Vagina (tissue), 2 donors: ENCODE measurements around the gene UNKL. TPM values are rescaled to one million over a fixed set of nuclear protein-coding genes. Genes with fewer than 3 reads are reported as not detected.

Experiments
- DNase-seq, 2 donors: peaks; one replicate each; pipeline ENCODE4 v3.0.0-alpha.2; 2017; ENCODE audit errors: extremely low spot score in 2 of 2
- H3K27ac ChIP-seq: fragments of 200-600 bp; sonication (generic); one replicate; pipeline ENCODE4 v1.5.1; 2019
- H3K27me3 ChIP-seq: fragments of 200-600 bp; sonication (generic); one replicate; pipeline ENCODE4 v1.5.1; 2019
- H3K36me3 ChIP-seq, 2 donors: fragments of 200-600 bp; sonication (generic); one replicate each; pipeline ENCODE4 v1.5.1; 2017 to 2019
- H3K4me1 ChIP-seq: fragments of 200-600 bp; sonication (generic); one replicate; pipeline ENCODE4 v1.5.1; 2019
- H3K4me3 ChIP-seq, 2 donors: fragments of 200-600 bp; sonication (generic); 1 replicate in 1 of 2; 2 replicates in 1 of 2; pipeline ENCODE4 v1.5.1; 2016 to 2019
- H3K9me3 ChIP-seq: fragments of 200-600 bp; sonication (generic); one replicate; pipeline ENCODE4 v1.5.1; 2019
- CTCF ChIP-seq, 3 experiments: fragments of 450-650 bp in 2 of 3; fragments of 200-600 bp in 1 of 3; sonication (generic) in 1 of 3; IDR thresholded peaks; one replicate each; pipeline ENCODE4 v1.5.1; 2017 to 2019; ENCODE audit warnings: antibody characterized with exemption in 3 of 3, mild to moderate bottlenecking in 2 of 3, moderate library complexity in 2 of 3
- POLR2A ChIP-seq, 2 donors: fragments of 450-650 bp; IDR thresholded peaks; one replicate each; pipeline ENCODE4 v1.6.1; 2017; ENCODE audit warnings: antibody characterized with exemption in 2 of 2, mild to moderate bottlenecking in 2 of 2, moderate library complexity in 2 of 2
- POLR2AphosphoS5 ChIP-seq, 2 donors: sonication (generic); formaldehyde crosslinking; IDR thresholded peaks; one replicate each; pipeline ENCODE4 v1.9.0; 2017; ENCODE audit warnings: antibody characterized with exemption in 2 of 2, mild to moderate bottlenecking in 2 of 2, low read depth in 1 of 2; ENCODE audit not compliant: insufficient read depth in 1 of 2
- intact Hi-C: fragments of 100-400 bp; cut with DNase I; formaldehyde crosslinking; loops from one replicate; pipeline ENCODE4 v1.15.1; 2023
- total RNA-seq: library from RNA; depleted of rRNA; stranded (reverse); fragments of >200 nt; gene quantifications from one replicate; pipeline ENCODE4 v1.2.3, GENCODE V29; 2016

UNKL gene
- total RNA-seq, 1 donor from 2014 or later = 32.9 TPM

- Histone ChIP-seq H3K4me3 (no peak overlapping the region), H3K4me1 (peaks cover 17% of the 10 kb centered on the region), H3K27ac (no peak overlapping the region), H3K27me3 (no peaks in the 10 kb centered on the region), H3K9me3 (no peaks in the 10 kb centered on the region), H3K36me3 (no peaks in the 10 kb centered on the region)
- DNase-seq = no peak
- no peak for TF ChIP-seq POLR2AphosphoS5 (IDR thresholded peaks at IDR 0.05; ENCODE audit: insufficient read depth in 1 of 2, low read depth in 1 of 2)
- no peak for TF ChIP-seq CTCF (IDR thresholded peaks at IDR 0.05)
- TF ChIP-seq POLR2A (IDR thresholded peaks at IDR 0.05) = no peak
- intact Hi-C loops = no loop called here
Measured at GRCh38 chr16:1341495-1342420, 72.7 kb downstream of the UNKL start.

GRCh38 chr16:1340730-1341494 lies 73.6 kb downstream of the UNKL start:
- Histone ChIP-seq H3K4me1 (peaks cover 17% of the 10 kb centered on the region), H3K27me3 (no peaks in the 10 kb centered on the region), H3K36me3 (no peaks in the 10 kb centered on the region), H3K4me3 (no peak overlapping the region), H3K27ac (no peak overlapping the region), H3K9me3 (no peaks in the 10 kb centered on the region)
- TF ChIP-seq CTCF (IDR thresholded peaks at IDR 0.05) (no peak), POLR2A (IDR thresholded peaks at IDR 0.05) (no peak), POLR2AphosphoS5 (IDR thresholded peaks at IDR 0.05; ENCODE audit: insufficient read depth in 1 of 2, low read depth in 1 of 2) (no peak)
- intact Hi-C loops = no loop called here
- no peak for DNase-seq

DNA sequence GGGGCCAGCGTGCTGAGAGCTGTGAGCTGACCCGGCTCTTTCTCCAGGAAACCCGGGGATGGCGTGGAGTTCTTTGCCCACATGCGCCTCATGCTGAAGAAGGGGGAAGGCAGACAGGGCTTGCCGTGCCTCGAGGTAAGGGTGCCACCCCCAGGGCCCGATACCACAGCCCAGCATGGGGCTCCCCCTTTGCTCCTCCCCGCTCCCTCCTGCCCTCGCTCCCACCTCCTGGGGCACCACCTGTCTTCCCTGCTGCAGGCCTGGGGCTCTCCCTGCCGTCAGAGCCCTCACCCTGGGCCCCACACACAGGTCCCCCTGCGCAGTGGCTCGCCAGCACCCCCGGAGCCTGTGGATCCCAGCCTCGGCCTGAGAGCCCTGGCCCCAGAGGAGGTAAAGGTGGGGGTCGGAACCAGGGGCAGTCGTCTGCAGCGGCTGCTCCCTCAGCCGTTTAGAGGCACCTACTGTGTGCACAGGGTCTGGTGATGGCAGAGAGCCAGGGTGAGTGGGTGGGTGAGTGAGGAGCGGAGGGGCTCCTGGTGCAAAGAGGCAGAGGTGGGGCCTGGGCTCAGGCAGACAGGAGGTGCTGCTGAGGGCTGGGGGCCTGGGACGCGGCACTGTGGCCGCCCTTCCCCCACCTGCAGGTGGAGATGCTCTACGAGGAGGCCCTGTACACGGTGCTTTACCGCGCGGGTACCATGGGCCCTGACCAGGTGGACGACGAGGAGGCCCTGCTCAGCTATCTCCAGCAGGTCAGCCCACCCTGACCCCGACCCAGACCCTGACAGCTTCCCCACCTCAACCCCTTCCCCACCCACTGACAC lies 75.4 kb downstream of the UNKL start:
- Histone ChIP-seq H3K36me3 (no peaks in the 10 kb centered on the region), H3K27ac (no peak overlapping the region), H3K27me3 (peaks cover 6% of the 10 kb centered on the region), H3K9me3 (no peaks in the 10 kb centered on the region), H3K4me3 (no peak overlapping the region), H3K4me1 (peaks cover 21% of the 10 kb centered on the region)
- TF ChIP-seq POLR2AphosphoS5 (IDR thresholded peaks at IDR 0.05; ENCODE audit: insufficient read depth in 1 of 2, low read depth in 1 of 2) (no peak), CTCF (IDR thresholded peaks at IDR 0.05) (no peak), POLR2A (IDR thresholded peaks at IDR 0.05) (no peak)
- no peak for DNase-seq
- intact Hi-C loops = no loop called here

DNA sequence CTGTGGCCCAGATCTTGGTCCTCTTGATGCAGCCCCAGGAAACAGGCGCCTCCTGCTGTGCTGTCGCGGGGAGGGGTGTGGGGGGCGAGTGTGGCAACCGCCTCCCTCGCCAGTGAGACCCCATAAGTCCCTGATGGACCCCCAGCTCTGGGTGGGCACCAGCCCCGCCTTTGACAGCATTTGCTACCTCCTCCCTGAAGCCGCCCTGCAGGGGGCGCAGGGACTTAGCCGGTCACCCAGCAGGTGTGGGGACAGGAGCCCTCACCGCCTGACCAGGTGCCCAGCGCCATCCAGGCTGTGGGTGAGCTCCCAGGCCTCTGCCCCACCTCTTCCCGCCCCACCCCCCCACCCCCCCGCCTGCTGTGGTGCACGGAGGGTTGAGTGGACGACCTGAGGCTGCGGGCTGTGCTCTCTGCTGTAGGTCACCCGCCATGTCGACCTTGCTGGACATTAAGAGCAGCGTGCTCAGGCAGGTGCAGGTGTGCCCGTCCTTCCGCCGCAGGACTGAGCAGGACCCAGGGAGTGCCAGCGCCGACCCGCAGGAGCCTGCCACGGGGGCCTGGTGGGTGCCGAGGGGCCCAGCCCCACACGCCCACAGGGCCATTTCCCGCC lies 76.3 kb downstream of the UNKL start:
- Histone ChIP-seq H3K27me3 (peaks cover 11% of the 10 kb centered on the region), H3K27ac (no peak overlapping the region), H3K36me3 (no peaks in the 10 kb centered on the region), H3K9me3 (no peaks in the 10 kb centered on the region), H3K4me3 (no peak overlapping the region), H3K4me1 (peaks cover 22% of the 10 kb centered on the region)
- DNase-seq = no peak
- TF ChIP-seq CTCF (IDR thresholded peaks at IDR 0.05) (no peak), POLR2AphosphoS5 (IDR thresholded peaks at IDR 0.05; ENCODE audit: insufficient read depth in 1 of 2, low read depth in 1 of 2) (no peak), POLR2A (IDR thresholded peaks at IDR 0.05) (no peak)
- intact Hi-C loops = no loop called here
